ENCODE results near the gene NOX5. TPM values are rescaled to one million over a fixed set of nuclear protein-coding genes. Genes with fewer than 3 reads are reported as not detected.
A peak's percentile ranks its signal among the peaks of the same experiment; 100 is the strongest.

NOX5 gene
- total RNA-seq, 1 donor from 2014 or later = not detected

GRCh38 chr15:69096626-69097025, 82.1 kb downstream of the NOX5 start:
- peak in 1 of 2 donors; percentile 37 for DNase-seq (ENCODE audit: low read depth in 2 of 2)

GRCh38 chr15:69098771-69099170, 84.3 kb downstream of the NOX5 start:
- DNase-seq (ENCODE audit: low read depth in 2 of 2) = no peak

DNA sequence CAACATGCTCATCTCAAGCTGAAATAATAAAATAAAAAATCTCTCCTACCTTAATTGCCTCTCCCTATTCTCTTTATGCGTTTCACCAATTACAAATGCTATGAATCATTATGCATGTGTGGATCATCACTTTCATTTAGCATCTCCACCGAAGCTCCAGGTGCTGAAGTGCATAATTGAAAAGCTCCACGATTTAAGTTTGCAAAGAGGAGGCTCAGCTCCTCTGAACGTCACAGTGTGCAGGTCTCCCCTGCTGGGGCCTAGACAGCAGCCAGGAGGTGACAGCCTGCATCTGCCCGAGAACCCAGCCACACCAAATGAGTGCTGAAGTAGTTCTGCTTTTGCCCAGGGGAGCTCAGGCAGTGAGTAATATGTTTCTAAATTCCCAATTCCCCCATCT, 85.4 kb downstream of the NOX5 start:
- DNase-seq (ENCODE audit: low read depth in 2 of 2) = no peak

DNA sequence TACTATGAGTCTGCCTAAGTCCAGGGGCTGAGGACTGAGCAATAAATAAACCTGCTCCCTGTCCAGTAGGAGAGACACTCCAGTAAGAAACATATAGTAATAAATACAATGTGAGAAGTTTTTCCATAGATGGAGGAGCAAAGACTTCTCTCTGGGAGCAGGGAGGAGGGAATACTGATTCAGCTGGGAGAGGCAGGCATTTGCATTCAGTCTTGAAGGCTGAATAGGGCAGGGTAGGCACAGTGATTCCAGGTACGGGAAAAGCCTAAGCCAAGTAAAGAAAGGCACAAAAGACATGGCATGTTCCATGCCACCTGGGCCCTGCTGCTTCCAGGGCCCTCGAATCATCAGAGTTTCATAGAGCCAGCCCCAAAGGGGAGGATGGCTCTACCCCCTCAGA, 86.3 kb downstream of the NOX5 start:
- no peak for DNase-seq (ENCODE audit: low read depth in 2 of 2)

DNA sequence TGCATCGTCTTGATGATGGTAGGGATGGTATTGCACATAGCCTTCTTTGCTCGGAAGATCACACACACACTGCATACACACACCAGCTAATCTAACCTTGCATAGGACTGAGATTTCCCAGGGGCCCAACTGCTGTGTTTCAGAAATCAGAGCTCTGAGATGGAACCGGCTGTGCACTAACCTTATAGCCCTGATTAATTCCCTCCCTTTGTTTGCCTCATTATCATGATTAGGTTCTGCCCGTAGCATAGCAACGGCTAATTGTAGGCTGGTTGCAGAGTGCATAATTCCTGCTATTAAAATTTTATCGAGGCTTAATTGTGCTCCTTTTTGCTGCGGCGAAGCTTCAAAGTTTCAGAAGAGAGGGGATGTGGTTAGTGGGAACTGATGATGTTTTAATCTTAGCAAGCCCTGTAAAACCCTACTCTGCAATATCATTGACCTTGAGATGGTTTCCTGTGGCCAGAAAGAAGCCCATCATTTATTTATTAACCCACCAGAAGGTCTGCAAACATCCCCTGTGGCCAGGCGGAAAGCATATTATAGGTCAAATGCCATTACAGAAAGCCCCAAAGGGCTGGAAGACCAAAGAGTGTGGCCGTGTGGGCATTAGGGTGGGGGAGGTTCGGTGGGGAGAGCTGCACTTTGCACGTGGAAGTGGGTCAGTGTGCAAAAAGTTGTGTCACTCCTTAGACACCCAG, 89.7 kb downstream of the NOX5 start:
- DNase-seq (ENCODE audit: low read depth in 2 of 2) = no peak

GRCh38 chr15:69105451-69105985, 91.0 kb downstream of the NOX5 start:
- DNase-seq (ENCODE audit: low read depth in 2 of 2) = no peak

DNA sequence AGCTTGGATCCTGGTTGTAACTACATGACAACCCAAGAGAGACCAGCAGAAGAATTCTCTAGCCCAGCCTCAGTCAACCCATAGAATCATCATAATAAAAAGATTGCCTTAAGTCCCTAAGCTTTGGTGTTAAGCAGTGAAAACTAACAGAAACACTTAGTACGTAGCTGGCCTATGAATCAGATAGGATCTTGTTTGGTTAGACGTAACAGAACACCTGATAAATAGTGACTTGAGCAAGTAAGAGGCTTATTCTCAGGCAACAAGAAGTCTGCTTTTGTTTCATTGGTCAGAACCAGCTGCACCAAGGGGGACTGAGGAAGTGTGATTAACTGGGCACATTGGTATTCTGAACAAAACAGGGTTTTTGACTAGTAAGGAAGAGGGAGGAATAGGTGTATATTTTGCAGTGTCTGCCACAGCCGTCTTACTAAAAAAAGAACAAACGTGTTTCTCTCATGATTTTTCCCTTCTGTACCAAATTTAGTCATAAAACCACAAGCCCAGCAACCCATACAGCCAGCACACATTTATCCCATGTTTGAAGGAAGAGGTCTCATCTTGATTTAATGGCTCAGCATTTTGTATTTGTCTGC, 92.6 kb downstream of the NOX5 start:
- no peak for DNase-seq (ENCODE audit: low read depth in 2 of 2)

Other genes starting within 250 kb of the NOX5 start
- 37.5 and 46.0 TPM in 2 replicates for gene ANP32A, start 193.8 kb upstream of the NOX5 start, total RNA-seq
- 0.87 and 1.6 TPM in 2 replicates for gene SPESP1, start 84.2 kb upstream of the NOX5 start, total RNA-seq
- gene GLCE, start 145.9 kb downstream of the NOX5 start, total RNA-seq = 28.0 and 67.8 TPM in 2 replicates